Thoracic aorta (tissue), 2 donors: ENCODE measurements around the gene MEGF10. TPM values are rescaled to one million over a fixed set of nuclear protein-coding genes. Genes with fewer than 3 reads are reported as not detected.
"Not testable (repeated sequence)": the region's sequence is repeated elsewhere in the genome, so short reads cannot be mapped to it uniquely, and the experiment has no call there.

Experiments
- ATAC-seq: fragments of 150-250 bp; one replicate; pipeline ENCODE4 v1.8.0; 2017; ENCODE audit warnings: low read depth; ENCODE audit not compliant: insufficient number of reproducible peaks, low FRiP score
- DNase-seq: peaks from one replicate; pipeline ENCODE4 v3.0.0-alpha.2; 2020; ENCODE audit warnings: low spot score
- H3K27ac ChIP-seq, 2 donors: fragments of 200-600 bp; sonication (generic); 1 replicate in 1 of 2; 2 replicates in 1 of 2; pipeline ENCODE4 v1.5.1; 2016; ENCODE audit warnings: mild to moderate bottlenecking in 2 of 2, moderate library complexity in 2 of 2
- H3K27me3 ChIP-seq: fragments of 200-600 bp; sonication (generic); replicated peaks from 2 replicates; pipeline ENCODE4 v1.6.0; 2016; ENCODE audit warnings: mild to moderate bottlenecking; ENCODE audit not compliant: insufficient read depth
- H3K36me3 ChIP-seq: fragments of 200-600 bp; sonication (generic); one replicate; pipeline ENCODE4 v1.5.1; 2016
- H3K4me1 ChIP-seq, 2 donors: fragments of 200-600 bp; sonication (generic); 1 replicate in 1 of 2; 2 replicates in 1 of 2; pipeline versions ENCODE4 v1.5.1 to v1.6.0; 2016; ENCODE audit warnings: low read depth in 2 of 2, mild to moderate bottlenecking in 1 of 2; ENCODE audit not compliant: control insufficient read depth in 1 of 2
- H3K4me3 ChIP-seq: fragments of 200-600 bp; sonication (generic); 2 replicates; pipeline ENCODE4 v1.5.1; 2016; ENCODE audit warnings: mild to moderate bottlenecking
- H3K9me3 ChIP-seq: fragments of 200-600 bp; sonication (generic); 2 replicates; pipeline ENCODE4 v1.5.1; 2016
- total RNA-seq, 2 donors: library from RNA; depleted of rRNA; stranded (reverse); fragments of >200 nt; gene quantifications; one replicate each; pipeline versions ENCODE4 v1.1.0 to v1.2.3, GENCODE V29; 2016
- TF ChIP-seq, protein P1 (sequence below): fragments of 200-600 bp; sonication (generic); IDR thresholded peaks from one replicate; pipeline ENCODE4 v1.5.1; 2019; ENCODE audit warnings: antibody characterized with exemption

Gene MEGF10
- total RNA-seq, 2 donors from 2014 or later, result under 0.01 to 0.21 TPM

DNA sequence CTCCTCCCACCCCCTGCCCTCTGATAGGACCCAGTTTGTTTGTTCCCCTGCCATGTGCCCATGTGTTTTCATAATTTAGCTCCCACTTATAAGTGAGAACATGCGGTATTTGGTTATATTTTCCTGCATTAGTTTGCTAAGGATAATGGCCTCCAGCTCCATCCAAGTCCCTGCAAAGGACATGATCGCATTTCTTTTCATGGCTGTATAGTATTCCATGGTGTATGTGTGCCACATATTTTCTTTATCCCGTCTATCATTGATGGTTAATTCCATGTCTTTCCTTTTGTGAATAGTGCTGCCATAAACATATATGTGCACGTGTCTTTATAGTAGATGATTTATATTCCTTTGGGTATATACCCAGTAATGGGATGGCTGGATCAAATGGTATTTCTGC, 19.9 kb upstream of the MEGF10 start:
- H3K27ac ChIP-seq, ATAC-seq, H3K4me1 ChIP-seq, H3K9me3 ChIP-seq, H3K4me3 ChIP-seq, DNase-seq, H3K27me3 ChIP-seq, H3K36me3 ChIP-seq: not testable (repeated sequence)

DNA sequence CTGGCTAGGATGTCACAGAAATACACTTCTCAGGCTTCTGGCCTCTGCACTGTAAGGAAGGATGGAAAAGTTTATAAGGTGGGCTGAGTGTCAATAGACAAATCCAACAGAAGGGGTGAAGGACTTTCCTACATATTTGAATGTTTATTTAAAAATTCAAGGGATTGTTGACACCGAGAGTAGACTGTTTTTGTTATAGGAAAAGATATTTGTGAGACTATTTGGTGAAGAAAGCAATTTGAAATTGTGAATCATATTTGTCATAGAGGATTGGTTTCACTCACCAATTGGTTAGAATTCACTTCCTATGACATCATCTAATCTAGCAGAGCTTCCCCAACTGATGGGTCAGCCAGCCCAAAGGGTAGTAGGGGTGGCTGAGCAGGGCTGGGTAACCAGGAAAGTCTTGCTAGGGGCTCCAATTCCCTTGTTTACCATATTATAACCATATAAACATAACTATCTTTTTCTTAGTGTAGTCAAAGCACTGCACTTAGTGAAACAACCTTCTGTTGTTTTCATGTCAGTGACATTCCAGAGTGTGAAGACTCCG, 14.9 kb upstream of the MEGF10 start:
- no peaks in the 10 kb centered on the region for H3K27me3 ChIP-seq
- TF ChIP-seq, protein P1, sequence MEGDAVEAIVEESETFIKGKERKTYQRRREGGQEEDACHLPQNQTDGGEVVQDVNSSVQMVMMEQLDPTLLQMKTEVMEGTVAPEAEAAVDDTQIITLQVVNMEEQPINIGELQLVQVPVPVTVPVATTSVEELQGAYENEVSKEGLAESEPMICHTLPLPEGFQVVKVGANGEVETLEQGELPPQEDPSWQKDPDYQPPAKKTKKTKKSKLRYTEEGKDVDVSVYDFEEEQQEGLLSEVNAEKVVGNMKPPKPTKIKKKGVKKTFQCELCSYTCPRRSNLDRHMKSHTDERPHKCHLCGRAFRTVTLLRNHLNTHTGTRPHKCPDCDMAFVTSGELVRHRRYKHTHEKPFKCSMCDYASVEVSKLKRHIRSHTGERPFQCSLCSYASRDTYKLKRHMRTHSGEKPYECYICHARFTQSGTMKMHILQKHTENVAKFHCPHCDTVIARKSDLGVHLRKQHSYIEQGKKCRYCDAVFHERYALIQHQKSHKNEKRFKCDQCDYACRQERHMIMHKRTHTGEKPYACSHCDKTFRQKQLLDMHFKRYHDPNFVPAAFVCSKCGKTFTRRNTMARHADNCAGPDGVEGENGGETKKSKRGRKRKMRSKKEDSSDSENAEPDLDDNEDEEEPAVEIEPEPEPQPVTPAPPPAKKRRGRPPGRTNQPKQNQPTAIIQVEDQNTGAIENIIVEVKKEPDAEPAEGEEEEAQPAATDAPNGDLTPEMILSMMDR, result no peak
- H3K9me3 ChIP-seq, result no peaks in the 10 kb centered on the region
- no peaks in the 10 kb centered on the region for H3K36me3 ChIP-seq
- ATAC-seq (no peak), DNase-seq (no peak)
- no peak overlapping the region for H3K27ac ChIP-seq
- no peak overlapping the region for H3K4me3 ChIP-seq
- no peaks in the 10 kb centered on the region for H3K4me1 ChIP-seq

DNA sequence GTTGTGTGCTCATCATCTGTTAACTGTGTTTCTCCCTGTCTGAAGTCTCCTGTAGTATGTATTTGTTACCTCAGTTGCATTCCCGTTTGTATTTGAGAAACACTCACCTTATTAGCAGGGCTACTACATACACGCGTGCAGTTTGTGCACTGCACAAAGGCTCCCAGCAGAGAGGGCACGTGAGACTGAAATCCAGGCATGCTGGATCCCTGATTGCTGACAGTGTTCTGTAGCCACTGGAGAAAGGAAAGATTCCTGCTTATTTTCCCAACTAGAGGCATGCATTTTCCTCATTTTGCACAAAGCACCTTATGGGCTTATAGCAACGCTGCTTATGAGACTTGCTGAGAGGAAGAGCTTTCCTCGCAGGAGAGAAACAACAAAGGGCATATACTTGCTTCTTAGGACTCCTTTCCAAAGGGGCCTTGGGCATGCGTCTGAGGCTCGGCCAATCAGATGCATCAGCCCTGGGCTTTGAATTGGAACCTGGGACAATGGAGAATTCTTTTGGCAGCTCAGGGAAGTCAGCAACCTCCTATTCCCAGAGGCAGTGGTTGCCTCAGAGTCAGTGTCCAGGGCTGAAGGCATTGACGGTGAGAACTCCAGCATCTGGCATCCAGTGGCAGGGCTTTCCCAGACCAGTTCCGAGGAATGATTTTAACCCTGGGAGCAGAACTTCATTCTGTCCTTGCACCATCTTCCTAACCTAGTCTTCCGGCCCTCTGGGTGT, 9.9 kb upstream of the MEGF10 start:
- TF ChIP-seq, protein P1, result no peak
- DNase-seq (no peak), ATAC-seq (no peak)
- no peaks in the 10 kb centered on the region for H3K27me3 ChIP-seq
- H3K4me3 ChIP-seq, result no peak overlapping the region
- no peaks in the 10 kb centered on the region for H3K4me1 ChIP-seq
- H3K36me3 ChIP-seq, result no peaks in the 10 kb centered on the region
- H3K27ac ChIP-seq, result no peak overlapping the region
- no peaks in the 10 kb centered on the region for H3K9me3 ChIP-seq

DNA sequence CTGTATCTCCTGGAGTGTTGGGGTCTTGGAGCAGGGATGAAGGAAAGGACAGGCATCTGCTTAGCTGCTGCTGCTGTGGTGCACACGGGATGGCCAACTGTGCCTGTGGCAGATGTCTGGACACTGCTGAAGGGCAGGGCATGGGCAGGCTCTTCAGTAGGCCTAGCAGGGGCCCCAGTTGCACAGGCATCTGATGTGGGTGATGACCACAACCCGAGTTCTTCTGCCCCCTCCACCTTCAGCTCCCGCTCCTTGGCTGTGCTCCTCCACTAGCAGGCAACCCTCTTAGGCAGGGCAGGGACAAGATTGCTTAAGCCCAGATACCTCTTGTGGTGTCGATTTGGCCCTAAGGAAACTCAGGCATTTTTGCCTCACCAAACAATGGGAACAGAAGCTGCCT, 9.0 kb upstream of the MEGF10 start:
- no peaks in the 10 kb centered on the region for H3K9me3 ChIP-seq
- H3K4me3 ChIP-seq, result no peak overlapping the region
- H3K27me3 ChIP-seq, result no peaks in the 10 kb centered on the region
- H3K4me1 ChIP-seq, result no peaks in the 10 kb centered on the region
- no peak overlapping the region for H3K27ac ChIP-seq
- TF ChIP-seq, protein P1, result no peak
- ATAC-seq (no peak), DNase-seq (no peak)
- H3K36me3 ChIP-seq, result no peaks in the 10 kb centered on the region

DNA sequence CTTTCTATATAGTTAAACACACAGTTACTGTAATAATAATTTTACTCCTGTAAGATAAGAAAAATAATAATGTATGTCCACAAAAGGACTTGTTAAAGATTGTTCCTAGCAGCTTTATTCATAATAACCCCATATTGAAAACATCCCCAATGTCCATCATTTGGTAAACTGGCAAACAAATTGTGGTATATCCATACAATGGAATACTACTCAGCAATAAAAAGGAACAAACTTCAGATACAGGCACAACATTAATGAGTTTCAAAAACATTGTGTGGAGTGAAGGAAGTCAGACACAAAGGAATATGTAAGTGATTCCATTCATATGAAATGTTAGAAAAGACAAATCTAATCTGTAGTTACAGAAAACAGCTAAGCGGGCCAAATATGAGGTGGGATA, 1.9 kb upstream of the MEGF10 start:
- no peaks in the 10 kb centered on the region for H3K27me3 ChIP-seq
- ATAC-seq (no peak), DNase-seq (no peak)
- H3K4me3 ChIP-seq, result no peak overlapping the region
- no peaks in the 10 kb centered on the region for H3K36me3 ChIP-seq
- TF ChIP-seq, protein P1, result no peak
- no peak overlapping the region for H3K27ac ChIP-seq
- peaks cover 0 to 8% of the 10 kb centered on the region in 2 donors for H3K4me1 ChIP-seq
- H3K9me3 ChIP-seq, result no peaks in the 10 kb centered on the region
